ENCODE results near the gene NQO1.
A peak's percentile ranks its signal among the peaks of the same experiment; 100 is the strongest.
"Not testable (repeated sequence)": the region's sequence is repeated elsewhere in the genome, so short reads cannot be mapped to it uniquely, and the experiment has no call there.

NQO1 gene

GRCh38 chr16:69741951-69742904, 15.9 kb upstream of the NQO1 start:
- no peak for DNase-seq (ENCODE audit: low spot score)

GRCh38 chr16:69741519-69741918, 15.2 kb upstream of the NQO1 start:
- no peak for DNase-seq (ENCODE audit: low spot score)

GRCh38 chr16:69732101-69732500, 5.7 kb upstream of the NQO1 start:
- no peak for DNase-seq (ENCODE audit: low spot score)

- DNase-seq (ENCODE audit: low spot score), result not testable (repeated sequence)
Measured at GRCh38 chr16:69731280-69731679, 4.9 kb upstream of the NQO1 start.

GRCh38 chr16:69729030-69729429, 2.7 kb upstream of the NQO1 start:
- not testable (repeated sequence) for DNase-seq (ENCODE audit: low spot score)

GRCh38 chr16:69727916-69728270, 1.5 kb upstream of the NQO1 start:
- peak; percentile 53 for DNase-seq (ENCODE audit: low spot score)

GRCh38 chr16:69725480-69726312, 664 bp downstream of the NQO1 start:
- no peak for DNase-seq (ENCODE audit: low spot score)

GRCh38 chr16:69724981-69725479, 1.3 kb downstream of the NQO1 start:
- DNase-seq (ENCODE audit: low spot score), result no peak

GRCh38 chr16:69724414-69724873, 1.9 kb downstream of the NQO1 start:
- DNase-seq (ENCODE audit: low spot score), result no peak

GRCh38 chr16:69721441-69721957, 4.9 kb downstream of the NQO1 start:
- DNase-seq (ENCODE audit: low spot score), result no peak

- DNase-seq (ENCODE audit: low spot score), result no peak
Measured at GRCh38 chr16:69720822-69721430, 5.4 kb downstream of the NQO1 start.

GRCh38 chr16:69718111-69718764, 8.1 kb downstream of the NQO1 start:
- DNase-seq (ENCODE audit: low spot score), result no peak

GRCh38 chr16:69717066-69717465, 9.3 kb downstream of the NQO1 start:
- peak; percentile 36 for DNase-seq (ENCODE audit: low spot score)

- DNase-seq (ENCODE audit: low spot score), result no peak
Measured at GRCh38 chr16:69712914-69713581, 13.3 kb downstream of the NQO1 start.

GRCh38 chr16:69712277-69712676, 14.1 kb downstream of the NQO1 start:
- no peak for DNase-seq (ENCODE audit: low spot score)

GRCh38 chr16:69711115-69711740, 15.1 kb downstream of the NQO1 start:
- DNase-seq (ENCODE audit: low spot score), result no peak

- DNase-seq (ENCODE audit: low spot score), result peak; percentile 78
Measured at GRCh38 chr16:69709456-69710084, 16.8 kb downstream of the NQO1 start.

GRCh38 chr16:69707920-69708683, 18.3 kb downstream of the NQO1 start:
- no peak for DNase-seq (ENCODE audit: low spot score)

GRCh38 chr16:69706975-69707340, 19.4 kb downstream of the NQO1 start:
- no peak for DNase-seq (ENCODE audit: low spot score)

Data from globus pallidus (tissue), 1 donor.